ENCODE results near the gene KRT13.

The KRT13 gene

GRCh38 chr17:41491476-41491875 is 13.9 kb downstream of the KRT13 start:
- no peak for DNase-seq

- no peak for DNase-seq
Measured at GRCh38 chr17:41490000-41490990, 15.1 kb downstream of the KRT13 start.

- no peak for DNase-seq
Measured at GRCh38 chr17:41489531-41489930, 15.9 kb downstream of the KRT13 start, which contains the start of gene KRT36. Gene KRT36, minus strand, starts transcription at chr17:41489910. Its CDS starts 46 bp downstream, at chr17:41489864.

DNA sequence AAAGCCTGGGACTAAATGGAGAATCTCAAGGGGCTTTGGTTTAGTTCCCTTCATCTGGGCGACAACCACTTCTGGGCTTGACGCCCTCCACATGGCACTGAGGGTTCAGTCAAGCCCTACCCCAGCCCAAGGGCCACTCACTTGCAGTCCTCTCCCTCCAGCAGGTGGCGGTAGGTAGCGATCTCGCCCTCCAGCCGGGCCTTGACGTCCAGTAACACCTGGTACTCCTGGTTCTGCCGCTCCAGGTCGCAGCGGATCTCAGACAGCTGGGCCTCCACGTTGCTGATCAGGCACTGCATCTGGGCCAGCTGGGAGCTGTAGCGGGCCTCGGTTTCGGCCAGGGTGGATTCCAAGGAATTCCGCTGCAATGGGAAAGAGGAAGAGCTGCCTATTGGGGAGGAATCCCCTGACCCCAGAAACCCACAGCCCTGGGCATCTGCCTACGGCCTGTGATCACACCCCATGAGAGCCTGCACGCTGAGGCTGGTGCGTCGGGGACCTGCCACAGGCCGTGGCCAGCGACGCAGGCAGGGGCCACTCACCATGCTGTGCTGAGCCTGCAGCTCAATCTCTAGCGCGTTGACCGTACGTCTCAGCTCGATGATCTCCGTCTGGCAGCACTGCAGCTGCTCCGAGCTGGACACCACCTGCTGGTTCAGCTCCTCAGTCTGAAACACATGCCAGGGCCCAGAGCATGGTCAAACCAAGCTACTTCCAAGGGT is 18.4 kb downstream of the KRT13 start:
- DNase-seq = peak; percentile 61

DNA sequence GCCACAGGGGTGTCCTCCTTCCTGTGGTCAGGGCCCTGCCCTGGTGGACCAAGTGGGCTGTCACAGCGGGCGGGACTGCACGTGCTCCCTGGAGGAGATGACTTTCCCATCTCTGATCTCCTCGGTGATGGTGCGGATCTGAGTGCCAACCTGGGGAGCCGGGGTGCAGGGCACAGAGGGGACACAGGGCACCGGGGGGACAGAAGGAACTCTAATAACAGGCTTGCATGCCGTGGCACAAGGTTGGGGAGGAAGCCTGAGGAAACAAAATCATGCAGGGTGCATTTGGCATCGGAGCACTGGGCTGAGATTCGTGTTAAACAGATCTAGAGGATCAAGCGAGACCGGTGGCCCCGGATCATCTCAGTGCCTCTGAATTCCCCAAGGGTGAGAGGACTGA is 19.1 kb downstream of the KRT13 start:
- DNase-seq = no peak

- DNase-seq = no peak
Measured at GRCh38 chr17:41484920-41485904, 20.2 kb downstream of the KRT13 start.

GRCh38 chr17:41483991-41484826 is 21.2 kb downstream of the KRT13 start:
- DNase-seq = no peak

DNA sequence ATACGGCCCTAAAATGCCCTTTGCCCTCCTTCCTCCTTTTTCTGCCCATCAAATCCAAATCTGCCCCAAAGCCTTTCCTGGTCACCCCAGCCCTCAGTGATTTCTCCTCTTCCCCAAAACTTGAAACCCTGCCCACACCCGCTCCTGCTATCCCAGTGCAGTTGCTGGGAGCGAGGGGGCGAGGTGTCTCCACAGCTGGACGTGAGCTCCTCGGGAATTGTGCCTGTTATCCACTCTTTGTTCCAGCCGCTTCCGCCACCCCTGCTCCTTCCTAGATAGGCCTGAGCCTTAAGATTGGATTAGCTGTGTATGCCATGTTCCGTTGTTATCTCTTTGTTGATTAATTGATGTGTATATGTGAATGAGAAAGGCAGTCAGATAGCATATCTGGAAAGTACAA is 21.9 kb downstream of the KRT13 start:
- no peak for DNase-seq

DNA sequence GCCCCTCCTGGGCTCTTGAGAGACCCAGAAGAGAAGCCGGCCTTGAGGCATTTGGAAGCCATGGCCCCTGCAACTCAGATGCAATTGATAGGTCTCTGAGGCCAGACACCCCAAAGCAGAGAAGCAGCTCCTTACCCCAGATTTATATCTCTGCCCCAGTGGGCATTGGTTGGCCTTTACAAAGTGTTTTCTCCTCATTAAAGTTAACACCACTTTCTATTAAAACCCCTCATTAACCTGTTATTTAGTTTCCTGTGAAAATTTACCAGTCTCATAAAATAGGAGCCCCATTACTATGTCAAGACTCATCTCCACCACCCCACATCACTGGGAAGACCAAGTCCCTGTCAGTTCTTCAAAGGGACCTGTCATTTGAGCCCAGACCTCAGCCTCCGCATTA is 24.4 kb downstream of the KRT13 start, which contains the start of gene KRT35:
KRT35 (minus strand) TSS at position 116 of the 400 bp plus-strand sequence; CDS start at position 62, 54 bp downstream.
- DNase-seq = no peak

DNA sequence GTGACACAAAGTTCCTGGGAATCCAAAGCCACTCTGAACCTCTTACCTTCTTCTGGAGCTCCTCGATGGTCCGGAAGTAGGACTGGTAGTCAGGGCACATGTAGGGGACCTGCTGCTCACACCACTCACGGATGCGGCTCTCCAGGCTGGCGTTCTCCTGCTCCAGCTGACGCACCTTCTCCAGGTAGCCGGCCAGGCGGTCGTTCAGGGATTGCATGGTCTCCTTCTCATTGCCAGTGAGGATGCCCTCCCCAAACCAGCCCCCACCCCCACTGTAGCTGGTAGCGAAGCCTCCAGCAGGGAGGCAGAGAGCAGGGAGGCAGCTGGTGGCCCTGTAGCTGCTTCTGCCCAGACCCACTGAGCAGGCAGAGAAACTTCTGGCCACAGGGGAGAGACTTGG is 24.8 kb downstream of the KRT13 start:
- no peak for DNase-seq

DNA sequence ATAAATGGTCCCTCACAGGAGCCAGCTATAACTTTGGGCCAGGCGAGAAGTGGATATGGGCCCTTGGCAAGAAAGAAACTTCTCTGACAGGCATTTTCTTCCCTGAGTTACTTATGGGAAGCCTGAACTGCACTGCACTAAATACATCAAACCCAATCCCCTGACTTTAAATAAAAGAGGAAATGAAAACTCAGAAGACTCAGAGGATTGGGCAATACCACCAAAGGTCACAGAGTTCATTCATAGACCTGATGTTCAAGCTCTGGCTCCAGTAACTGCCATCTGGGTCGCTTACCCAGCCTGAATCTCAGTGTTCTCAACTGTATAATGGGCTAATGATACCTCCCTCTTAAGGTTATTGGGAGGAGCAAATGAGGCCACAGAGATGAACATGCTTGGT is 25.3 kb downstream of the KRT13 start:
- DNase-seq = no peak

DNA sequence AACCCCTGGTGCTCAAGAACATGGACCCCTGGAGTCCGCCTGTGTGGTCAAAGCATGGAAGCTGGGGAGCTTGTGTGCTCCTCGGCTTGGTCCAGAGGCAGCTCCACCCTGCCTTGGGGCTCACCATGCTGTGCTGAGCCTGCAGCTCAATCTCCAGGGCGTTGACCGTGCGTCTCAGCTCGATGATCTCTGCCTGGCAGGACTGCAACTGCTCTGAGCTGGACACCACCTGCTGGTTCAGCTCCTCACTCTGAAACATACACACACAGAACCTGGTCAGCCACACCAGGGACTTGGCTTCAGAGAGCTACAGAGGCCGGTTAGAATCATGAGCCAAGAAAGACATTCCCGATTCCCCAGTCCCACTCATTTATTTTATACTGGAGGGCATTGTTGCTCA is 27.2 kb downstream of the KRT13 start:
- DNase-seq = no peak

- DNase-seq = no peak
Measured at GRCh38 chr17:41476866-41477815, 28.3 kb downstream of the KRT13 start.

- no peak for DNase-seq
Measured at GRCh38 chr17:41475421-41475820, 30.0 kb downstream of the KRT13 start.

- no peak for DNase-seq
Measured at GRCh38 chr17:41474863-41475262, 30.5 kb downstream of the KRT13 start.

DNA sequence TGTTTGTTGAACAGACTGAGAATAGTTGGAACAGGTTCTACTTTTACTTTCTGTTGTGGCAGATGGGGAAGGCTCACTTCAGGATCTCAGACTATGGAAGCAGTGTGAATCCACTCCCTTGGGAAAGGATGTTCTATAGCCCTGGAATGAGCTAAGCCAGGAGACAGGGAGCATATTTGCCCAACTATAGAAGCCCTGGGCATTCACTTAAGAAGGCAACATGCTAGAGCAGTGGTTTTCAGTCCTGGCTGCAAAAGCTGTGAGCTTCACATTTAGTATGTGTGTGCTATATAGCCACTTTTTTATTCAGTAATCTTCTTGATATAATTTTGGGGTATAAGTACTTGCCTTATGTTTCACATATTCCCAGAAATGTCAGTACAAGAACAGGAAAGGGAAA is 37.1 kb downstream of the KRT13 start:
- no peak for DNase-seq

GRCh38 chr17:41467561-41467960 is 37.9 kb downstream of the KRT13 start:
- no peak for DNase-seq

- no peak for DNase-seq
Measured at GRCh38 chr17:41466988-41467387, 38.4 kb downstream of the KRT13 start, which contains the start of gene KRT32. Gene KRT32, minus strand, starts transcription at chr17:41467386. Its CDS starts 61 bp downstream, at chr17:41467325.

- DNase-seq = no peak
Measured at GRCh38 chr17:41464682-41465081, 40.7 kb downstream of the KRT13 start.

DNA sequence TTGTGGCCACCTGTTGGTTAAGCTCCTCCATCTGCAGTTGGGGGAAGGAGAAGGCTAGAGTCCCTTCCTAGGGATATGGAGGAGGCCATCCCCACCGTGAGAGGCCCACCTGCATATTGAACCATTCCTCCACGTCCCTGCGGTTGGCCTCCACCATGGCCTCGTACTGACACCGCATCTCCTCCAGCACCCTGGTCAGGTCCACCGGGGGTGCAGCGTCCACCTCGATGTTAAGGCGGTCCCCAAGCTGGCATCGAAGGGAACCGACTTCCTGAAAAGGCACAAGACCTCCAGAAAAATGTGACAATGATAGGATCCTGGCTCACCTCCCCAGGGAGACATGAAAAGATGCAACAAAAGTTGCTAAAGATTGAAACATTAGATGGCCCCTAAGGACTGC is 41.2 kb downstream of the KRT13 start:
- DNase-seq = no peak
